ENCODE data around the gene ANGPTL2. TPM values are rescaled to one million over a fixed set of nuclear protein-coding genes. Genes with fewer than 3 reads are reported as not detected.

ANGPTL2 gene
- total RNA-seq, 1 donor from 2014 or later: 4.9 TPM

DNA sequence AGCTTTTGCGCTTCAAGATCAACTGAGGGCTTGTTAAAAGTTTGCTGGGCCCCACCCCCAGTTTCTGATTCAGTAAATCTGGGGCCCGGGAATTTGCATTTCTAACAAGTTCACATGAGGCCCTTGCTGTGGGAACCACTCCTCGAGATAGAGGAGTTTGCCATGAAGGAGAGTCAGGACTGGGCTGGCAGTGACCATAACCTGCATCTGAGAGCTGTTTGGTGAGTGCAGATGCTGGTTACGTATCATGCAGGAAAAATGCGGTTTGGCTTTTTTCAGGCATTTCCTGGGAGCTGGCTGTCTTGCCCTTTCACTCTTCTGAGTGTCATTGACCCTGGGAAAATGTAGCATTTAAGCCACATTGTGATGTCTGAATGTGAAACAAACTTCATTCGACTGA, 9.4 kb upstream of the ANGPTL2 start:
- TF ChIP-seq CTCF (IDR thresholded peaks at IDR 0.05; ENCODE audit: insufficient read depth, low read length, poor library complexity, severe bottlenecking): no peak
- no peak for DNase-seq (ENCODE audit: low read depth)
- no peaks in the 10 kb centered on the region for H3K36me3 ChIP-seq (ENCODE audit: control insufficient read depth, insufficient read depth, low read length)
- H3K4me3 ChIP-seq (ENCODE audit: low read depth, low read length): no peak overlapping the region
- no peaks in the 10 kb centered on the region for H3K27me3 ChIP-seq (ENCODE audit: control insufficient read depth, insufficient read depth, low read length)

DNA sequence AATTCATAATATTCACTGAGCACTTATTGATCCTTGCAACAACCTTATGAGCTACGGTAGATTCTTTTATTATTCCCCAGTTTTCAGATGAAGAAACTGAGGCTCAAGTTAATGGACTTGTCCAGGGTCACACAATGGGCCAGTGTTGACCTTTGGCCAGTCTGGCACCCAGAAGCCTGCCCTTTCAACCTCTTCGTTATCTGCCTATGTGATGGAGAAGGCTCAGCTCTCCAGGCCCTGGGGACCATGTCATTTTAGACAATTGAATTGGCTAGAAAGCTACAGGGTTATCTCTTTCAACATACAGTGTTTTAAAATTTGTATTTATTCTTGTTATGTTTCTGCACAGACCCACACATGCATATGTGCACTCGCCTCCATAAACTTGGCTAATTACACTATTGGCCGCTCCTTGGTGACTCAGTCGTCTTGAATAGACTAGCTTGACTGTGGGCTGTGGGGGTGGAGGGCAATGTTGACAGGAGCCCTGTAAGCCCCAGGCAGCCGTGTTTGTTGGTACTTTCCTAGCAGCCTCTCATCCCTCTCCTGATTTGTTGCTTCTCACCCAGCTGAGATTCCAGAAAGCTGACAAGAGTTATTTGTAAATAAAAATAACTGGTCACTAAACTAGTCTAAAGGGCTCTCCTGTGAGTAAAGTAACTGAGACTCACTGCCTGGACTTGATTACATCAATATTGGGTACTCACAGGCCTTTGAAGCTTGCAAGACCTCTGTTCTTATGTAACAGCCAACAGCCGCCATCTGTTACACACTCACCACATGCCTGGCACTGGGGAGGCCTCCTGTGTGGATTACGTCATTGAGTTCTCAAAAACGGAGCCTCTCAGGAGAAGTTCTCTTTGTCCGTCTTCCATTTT, 8.5 kb upstream of the ANGPTL2 start:
- no peak for DNase-seq (ENCODE audit: low read depth)

GRCh38 chr9:127130235-127130634, 7.8 kb upstream of the ANGPTL2 start:
- no peaks in the 10 kb centered on the region for H3K36me3 ChIP-seq (ENCODE audit: control insufficient read depth, insufficient read depth, low read length)
- DNase-seq (ENCODE audit: low read depth): no peak
- H3K27me3 ChIP-seq (ENCODE audit: control insufficient read depth, insufficient read depth, low read length): no peaks in the 10 kb centered on the region
- no peak overlapping the region for H3K4me3 ChIP-seq (ENCODE audit: low read depth, low read length)
- no peak for TF ChIP-seq CTCF (IDR thresholded peaks at IDR 0.05; ENCODE audit: insufficient read depth, low read length, poor library complexity, severe bottlenecking)

More for the DNA sequence above, 8.5 kb upstream of the ANGPTL2 start:
- TF ChIP-seq CTCF (IDR thresholded peaks at IDR 0.05; ENCODE audit: insufficient read depth, low read length, poor library complexity, severe bottlenecking): no peak
- Histone ChIP-seq H3K27me3 (ENCODE audit: control insufficient read depth, insufficient read depth, low read length) (no peaks in the 10 kb centered on the region), H3K4me3 (ENCODE audit: low read depth, low read length) (no peak overlapping the region), H3K36me3 (ENCODE audit: control insufficient read depth, insufficient read depth, low read length) (no peaks in the 10 kb centered on the region)

DNA sequence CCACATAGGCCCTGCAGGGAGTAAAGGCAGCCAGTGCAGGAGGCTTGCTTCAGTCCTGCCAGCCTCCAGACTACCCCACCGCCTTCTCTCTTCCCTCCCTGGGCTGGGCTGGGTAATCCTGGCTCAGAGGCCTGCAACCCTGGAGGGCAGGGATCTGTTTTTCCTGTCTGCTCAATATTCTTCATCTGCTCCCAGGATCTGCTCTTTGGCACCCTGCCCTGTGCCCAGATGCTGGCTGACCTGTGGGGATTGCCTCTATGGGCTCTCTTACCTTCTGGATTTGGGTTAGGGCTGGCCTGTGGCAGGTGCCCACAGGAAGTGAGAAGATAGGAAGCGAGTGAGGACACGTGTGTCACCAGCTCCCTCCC, 7.3 kb upstream of the ANGPTL2 start:
- Histone ChIP-seq H3K36me3 (ENCODE audit: control insufficient read depth, insufficient read depth, low read length) (no peaks in the 10 kb centered on the region), H3K27me3 (ENCODE audit: control insufficient read depth, insufficient read depth, low read length) (no peaks in the 10 kb centered on the region), H3K4me3 (ENCODE audit: low read depth, low read length) (no peak overlapping the region)
- TF ChIP-seq CTCF (IDR thresholded peaks at IDR 0.05; ENCODE audit: insufficient read depth, low read length, poor library complexity, severe bottlenecking): no peak
- no peak for DNase-seq (ENCODE audit: low read depth)

GRCh38 chr9:127129073-127129717, 6.8 kb upstream of the ANGPTL2 start:
- TF ChIP-seq CTCF (IDR thresholded peaks at IDR 0.05; ENCODE audit: insufficient read depth, low read length, poor library complexity, severe bottlenecking): no peak
- Histone ChIP-seq H3K4me3 (ENCODE audit: low read depth, low read length) (no peak overlapping the region), H3K36me3 (ENCODE audit: control insufficient read depth, insufficient read depth, low read length) (no peaks in the 10 kb centered on the region), H3K27me3 (ENCODE audit: control insufficient read depth, insufficient read depth, low read length) (no peaks in the 10 kb centered on the region)
- DNase-seq (ENCODE audit: low read depth): no peak
